HS-5 (cell line): ENCODE data around the gene C7orf57.

ENCODE experiments used
- DNase-seq: peaks from one replicate; pipeline ENCODE4 v3.0.0-alpha.2; 2012; ENCODE audit warnings: low read depth

Gene C7orf57

GRCh38 chr7:48109848-48110663 lies 74.7 kb downstream of the C7orf57 start:
- no peak for DNase-seq

GRCh38 chr7:48110868-48111267 lies 75.5 kb downstream of the C7orf57 start:
- no peak for DNase-seq
